Endothelial cell of umbilical vein (primary cell): ENCODE measurements around the gene SLC5A5. TPM values are rescaled to one million over a fixed set of nuclear protein-coding genes. Genes with fewer than 3 reads are reported as not detected.

Source experiments
- BruUV-seq: library from RNA; stranded (reverse); fragments of 400-500 nt; replicated peaks from 2 replicates; lab custom pipeline; 2021; lab: Mats Ljungman, UMichigan
- CTCF ChIA-PET: fragments of 300-600, 350-600 bp; sonication (Branson Sonifier 250); formaldehyde crosslinking; loops from one replicate; lab custom pipeline; 2021; ENCODE audit warnings: antibody characterized with exemption, inconsistent platforms; lab: Charles Lee
- POLR2A ChIA-PET: fragments of 300-600, 350-600 bp; sonication (Branson Sonifier 250); formaldehyde crosslinking; loops from one replicate; lab custom pipeline; 2021; ENCODE audit warnings: antibody characterized with exemption, inconsistent platforms; lab: Charles Lee
- DNase-seq: peaks from one replicate; pipeline ENCODE4 v3.0.0-alpha.2; 2011; ENCODE audit warnings: low read depth, low spot score
- FAIRE-seq: peaks from 2 replicates; lab custom pipeline; 2011; peaks lifted over from hg19 to GRCh38; lab: Jason Lieb, UNC
- H2AFZ ChIP-seq: 2 replicates; pipeline ENCODE4 v1.6.0; 2012; ENCODE audit warnings: low read depth, low read length, control low read depth, inconsistent platforms
- H3K27ac ChIP-seq: 2 replicates; pipeline ENCODE4 v1.5.1; 2011; ENCODE audit warnings: low read depth, mild to moderate bottlenecking, control low read depth, low read length, moderate library complexity; ENCODE audit not compliant: insufficient read depth
- H3K27me3 ChIP-seq, 2 experiments: 2 replicates each; pipeline versions ENCODE4 v1.6.0 to v1.6.1; 2011; ENCODE audit warnings: low read length in 2 of 2, mixed read lengths in 1 of 2; ENCODE audit not compliant: control insufficient read depth in 2 of 2, insufficient read depth in 2 of 2
- H3K36me3 ChIP-seq, 2 experiments: 2 replicates in 1 of 2; 3 replicates in 1 of 2; pipeline ENCODE4 v1.5.1; 2011; ENCODE audit warnings: low read length in 2 of 2, mild to moderate bottlenecking in 1 of 2, moderate library complexity in 1 of 2; ENCODE audit not compliant: control insufficient read depth in 2 of 2, insufficient read depth in 2 of 2; ENCODE audit errors: extremely low read depth in 1 of 2
- H3K4me1 ChIP-seq: 3 replicates; pipeline ENCODE4 v1.5.1; 2011; ENCODE audit warnings: mild to moderate bottlenecking, low read length; ENCODE audit not compliant: control insufficient read depth, insufficient read depth; ENCODE audit errors: extremely low read depth
- H3K4me2 ChIP-seq: 2 replicates; pipeline ENCODE4 v1.6.1; 2011; ENCODE audit warnings: low read length, control low read depth, mixed read lengths; ENCODE audit not compliant: insufficient read depth
- H3K4me3 ChIP-seq, 3 experiments: fragments of 200-600 bp in 1 of 3; sonication (generic), shearing (Covaris generic) in 1 of 3; replicated peaks in 1 of 3; 2 replicates each; pipeline ENCODE4 v1.5.1; 2011 to 2016; ENCODE audit warnings: control low read depth in 3 of 3, low read length in 3 of 3, mild to moderate bottlenecking in 2 of 3, inconsistent platforms in 1 of 3, low read depth in 1 of 3, moderate library complexity in 1 of 3; ENCODE audit not compliant: insufficient read depth in 1 of 3
- H3K79me2 ChIP-seq: 2 replicates; pipeline ENCODE4 v1.6.0; 2012; ENCODE audit warnings: low read length, inconsistent platforms; ENCODE audit not compliant: control insufficient read depth, insufficient read depth
- H3K9ac ChIP-seq: replicated peaks from 2 replicates; pipeline ENCODE3; 2011; ENCODE audit warnings: low read length, control low read depth; ENCODE audit not compliant: insufficient read depth; ENCODE audit errors: extremely low read depth
- H3K9me1 ChIP-seq: replicated peaks from 3 replicates; pipeline ENCODE4 v1.6.0; 2011; ENCODE audit warnings: mild to moderate bottlenecking, low read length; ENCODE audit not compliant: control insufficient read depth, insufficient read depth; ENCODE audit errors: extremely low read depth
- H3K9me3 ChIP-seq: replicated peaks from 2 replicates; pipeline ENCODE4 v1.5.1; 2012; ENCODE audit warnings: low read length, inconsistent platforms; ENCODE audit not compliant: control insufficient read depth, insufficient read depth
- H4K20me1 ChIP-seq: replicated peaks from 2 replicates; pipeline ENCODE3; 2011; ENCODE audit warnings: mild to moderate bottlenecking, low read length; ENCODE audit not compliant: control insufficient read depth, insufficient read depth; ENCODE audit errors: extremely low read depth
- EZH2 ChIP-seq: IDR thresholded peaks from 2 replicates; pipeline ENCODE4 v1.6.1; 2012; ENCODE audit warnings: borderline replicate concordance, low read depth, mild to moderate bottlenecking, moderate library complexity, low read length, inconsistent platforms; ENCODE audit not compliant: severe bottlenecking
- FOS ChIP-seq: IDR thresholded peaks from 2 replicates; pipeline ENCODE4 v1.6.1; 2011; ENCODE audit warnings: mild to moderate bottlenecking, low read length, moderate library complexity, borderline replicate concordance; ENCODE audit not compliant: insufficient read depth
- GATA2 ChIP-seq: IDR thresholded peaks from 2 replicates; pipeline ENCODE4 v1.7.0; 2011; ENCODE audit warnings: low read depth, mild to moderate bottlenecking, moderate library complexity, mixed read lengths, low read length; ENCODE audit not compliant: insufficient read length, insufficient read depth
- JUN ChIP-seq: IDR thresholded peaks from 2 replicates; pipeline ENCODE4 v1.6.1; 2011; ENCODE audit warnings: borderline replicate concordance, low read depth; ENCODE audit not compliant: insufficient read length, insufficient read depth
- MYC ChIP-seq: IDR thresholded peaks from one replicate; pipeline ENCODE4 v1.6.1; 2011; ENCODE audit warnings: mild to moderate bottlenecking, low read depth, low read length
- POLR2A ChIP-seq: IDR thresholded peaks from 2 replicates; pipeline ENCODE4 v1.6.1; 2012; ENCODE audit warnings: low read depth, mild to moderate bottlenecking, control low read depth, low read length
- POLR2AphosphoS5 ChIP-seq: IDR thresholded peaks from 2 replicates; pipeline ENCODE4 v1.6.1; 2012; ENCODE audit warnings: low read depth, mild to moderate bottlenecking, control low read depth, low read length, moderate library complexity; ENCODE audit not compliant: insufficient read depth
- dilution Hi-C: fragments of 300-500 bp; cut with MboI; formaldehyde crosslinking; loops from one replicate; pipeline ENCODE4 v1.15.0; 2019; ENCODE audit warnings: low sequenced_read_pairs; ENCODE audit not compliant: extremely low pct_ligation_motif_present
- intact Hi-C: fragments of 100-400 bp; cut with micrococcal nuclease; formaldehyde crosslinking; loops from one replicate; pipeline ENCODE4 v1.10.0; 2022
- polyA plus RNA-seq, 4 experiments: library from polyadenylated mRNA; depleted of rRNA in 3 of 4; stranded (reverse) in 3 of 4; unstranded in 1 of 4; fragments of >200 nt; gene quantifications; 2 replicates each; pipeline versions ENCODE4 v1.2.1 to v1.2.3, GENCODE V29; 2011 to 2012; ENCODE audit warnings: missing spikeins in 1 of 4
- total RNA-seq: library from RNA; stranded (reverse); gene quantifications from 2 replicates; pipeline ENCODE4 v1.2.3, GENCODE V29; 2021
- TF ChIP-seq, protein P1 (sequence below), 2 donors: IDR thresholded peaks; 1 replicate in 1 of 2; 2 replicates in 1 of 2; pipeline ENCODE4 v1.5.1; 2011; ENCODE audit warnings: low read length in 2 of 2, mild to moderate bottlenecking in 2 of 2, moderate library complexity in 2 of 2, control low read depth in 1 of 2, inconsistent platforms in 1 of 2, low read depth in 1 of 2; ENCODE audit not compliant: insufficient read depth in 1 of 2; ENCODE audit errors: extremely low read depth in 1 of 2
- TF ChIP-seq, protein P2 (sequence below): IDR thresholded peaks from 2 replicates; pipeline ENCODE4 v1.6.1; 2011; ENCODE audit not compliant: insufficient read depth, insufficient read length

Gene SLC5A5
- total and polyA plus RNA-seq, 2 donors (not counting 3 experiments of a cell fraction or from before 2014, with no cell fraction given) = not detected

DNA sequence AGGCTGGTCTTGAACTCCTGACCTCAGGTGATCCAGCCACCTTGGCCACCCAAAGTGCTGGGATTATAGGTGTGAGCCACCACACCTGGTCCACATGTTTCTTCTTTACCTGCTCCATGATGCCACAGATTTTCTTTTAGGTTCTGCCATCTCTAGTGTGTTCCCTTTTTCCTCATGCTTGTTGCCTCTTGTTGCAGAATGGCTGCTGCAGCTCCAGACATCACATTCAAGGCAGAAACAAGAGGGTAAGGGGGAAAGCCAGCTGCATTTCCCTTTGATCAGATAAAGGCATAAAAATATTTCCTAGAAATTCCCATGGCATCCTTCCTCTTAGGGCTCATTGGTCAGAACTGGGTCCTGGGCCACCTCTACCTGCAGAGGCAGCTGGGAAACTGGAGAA lies 48.8 kb downstream of the SLC5A5 start:
- Histone ChIP-seq H4K20me1 (no peaks in the 10 kb centered on the region), H3K4me1 (no peaks in the 10 kb centered on the region), H3K4me2 (no peak overlapping the region), H3K27me3 (no peaks in the 10 kb centered on the region), H3K4me3 (no peak overlapping the region), H3K9ac (no peak overlapping the region), H3K9me1 (no peaks in the 10 kb centered on the region), H3K36me3 (no peaks in the 10 kb centered on the region), H3K79me2 (no peaks in the 10 kb centered on the region), H3K27ac (no peak overlapping the region), H2AFZ (no peak overlapping the region), H3K9me3 (no peaks in the 10 kb centered on the region)
- no peak for FAIRE-seq
- BruUV-seq = no TSS peak
- intact Hi-C loops = no loop called here
- no peak for TF ChIP-seq POLR2AphosphoS5
- TF ChIP-seq, protein P1, sequence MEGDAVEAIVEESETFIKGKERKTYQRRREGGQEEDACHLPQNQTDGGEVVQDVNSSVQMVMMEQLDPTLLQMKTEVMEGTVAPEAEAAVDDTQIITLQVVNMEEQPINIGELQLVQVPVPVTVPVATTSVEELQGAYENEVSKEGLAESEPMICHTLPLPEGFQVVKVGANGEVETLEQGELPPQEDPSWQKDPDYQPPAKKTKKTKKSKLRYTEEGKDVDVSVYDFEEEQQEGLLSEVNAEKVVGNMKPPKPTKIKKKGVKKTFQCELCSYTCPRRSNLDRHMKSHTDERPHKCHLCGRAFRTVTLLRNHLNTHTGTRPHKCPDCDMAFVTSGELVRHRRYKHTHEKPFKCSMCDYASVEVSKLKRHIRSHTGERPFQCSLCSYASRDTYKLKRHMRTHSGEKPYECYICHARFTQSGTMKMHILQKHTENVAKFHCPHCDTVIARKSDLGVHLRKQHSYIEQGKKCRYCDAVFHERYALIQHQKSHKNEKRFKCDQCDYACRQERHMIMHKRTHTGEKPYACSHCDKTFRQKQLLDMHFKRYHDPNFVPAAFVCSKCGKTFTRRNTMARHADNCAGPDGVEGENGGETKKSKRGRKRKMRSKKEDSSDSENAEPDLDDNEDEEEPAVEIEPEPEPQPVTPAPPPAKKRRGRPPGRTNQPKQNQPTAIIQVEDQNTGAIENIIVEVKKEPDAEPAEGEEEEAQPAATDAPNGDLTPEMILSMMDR (IDR thresholded peaks at IDR 0.05; ENCODE audit: extremely low read depth in 1 of 2, insufficient read depth in 1 of 2, low read depth in 1 of 2, low read length in 2 of 2) = no peak
- TF ChIP-seq GATA2 = no peak
- TF ChIP-seq MYC = no peak
- TF ChIP-seq FOS = no peak
- no peak for TF ChIP-seq EZH2
- no peak for TF ChIP-seq POLR2A
- TF ChIP-seq, protein P2, sequence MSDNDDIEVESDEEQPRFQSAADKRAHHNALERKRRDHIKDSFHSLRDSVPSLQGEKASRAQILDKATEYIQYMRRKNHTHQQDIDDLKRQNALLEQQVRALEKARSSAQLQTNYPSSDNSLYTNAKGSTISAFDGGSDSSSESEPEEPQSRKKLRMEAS = no peak
- no peak for TF ChIP-seq JUN
- CTCF ChIA-PET = interaction anchor here (0.8 to 1.3 kb wide), 5 partner anchors 11 to 77 kb away, joined by 3 to 4 read pairs (median 3); partner anchors contain the start of gene CCDC124
- no peak for DNase-seq
- dilution Hi-C loops = no loop called here
- POLR2A ChIA-PET = interaction anchor here (0.7 kb wide), 1 partner anchor 611 kb away, joined by 5 read pairs; no protein-coding TSS in a partner anchor
